ENCODE results near the gene MID1. TPM values are rescaled to one million over a fixed set of nuclear protein-coding genes. Genes with fewer than 3 reads are reported as not detected.

Gene MID1
- polyA plus RNA-seq, 3 donors, result 0.05 to 0.10 TPM; not detected in 1

GRCh38 chrX:10477525-10477924, 142.9 kb downstream of the MID1 start:
- Histone ChIP-seq H3K4me2 (replicated peaks; ENCODE audit: extremely low read depth, low read length, poor library complexity, severe bottlenecking) (no peak overlapping the region), H3K79me2 (ENCODE audit: insufficient read depth, low read length) (no peaks in the 10 kb centered on the region), H4K20me1 (ENCODE audit: insufficient read depth, low read length) (no peaks in the 10 kb centered on the region), H3K4me3 (replicated peaks in 1 of 3; ENCODE audit: low read depth in 2 of 3, low read length in 3 of 3) (no peak overlapping the region), H3K27me3 (ENCODE audit: control insufficient read depth in 2 of 2, insufficient read depth in 2 of 2, low read length in 2 of 2) (no peaks in the 10 kb centered on the region), H2AFZ (ENCODE audit: insufficient read depth, low read depth, low read length, poor library complexity, severe bottlenecking) (no peak overlapping the region), H3K9ac (ENCODE audit: insufficient read depth, low read length, poor library complexity, severe bottlenecking) (no peak overlapping the region), H3K4me1 (ENCODE audit: control insufficient read depth in 1 of 2, insufficient read depth in 2 of 2, low read length in 2 of 2) (no peaks in the 10 kb centered on the region), H3K9me3 (replicated peaks in 1 of 2; ENCODE audit: control insufficient read depth in 1 of 2, insufficient read depth in 1 of 2, low read length in 2 of 2) (no peaks in the 10 kb centered on the region), H3K36me3 (replicated peaks in 1 of 2; ENCODE audit: control insufficient read depth in 1 of 2, insufficient read depth in 2 of 2, low read length in 2 of 2) (no peaks in the 10 kb centered on the region), H3K27ac (ENCODE audit: low read depth in 1 of 2, low read length in 2 of 2) (no peak overlapping the region)
- no CpG with 5 or more reads among the region's 3 CpGs for WGBS (ENCODE audit: insufficient coverage)
- Mint-ChIP-seq H3K4me1 (no peaks in the 10 kb centered on the region), H3K27ac (no peak overlapping the region), H3K4me3 (no peak overlapping the region), H3K27me3 (ENCODE audit: low read depth in 3 of 3) (peaks cover 1 to 2% (median 2%) of the 10 kb centered on the region in 3 donors), H3K9me3 (no peaks in the 10 kb centered on the region), H3K36me3 (no peaks in the 10 kb centered on the region)
- TF ChIP-seq CTCF (IDR thresholded peaks at IDR 0.05), result no peak
- no peak for DNase-seq
- intact Hi-C loops (cut with micrococcal nuclease), result no loop called here

- WGBS (ENCODE audit: insufficient coverage), result no CpG with 5 or more reads among the region's 6 CpGs
- H3K27me3 Mint-ChIP-seq (ENCODE audit: low read depth in 3 of 3), result no peaks in the 10 kb centered on the region
- Histone ChIP-seq H3K27me3 (ENCODE audit: control insufficient read depth in 2 of 2, insufficient read depth in 2 of 2, low read length in 2 of 2) (no peaks in the 10 kb centered on the region), H2AFZ (ENCODE audit: insufficient read depth, low read depth, low read length, poor library complexity, severe bottlenecking) (no peak overlapping the region), H3K9ac (ENCODE audit: insufficient read depth, low read length, poor library complexity, severe bottlenecking) (no peak overlapping the region), H3K36me3 (replicated peaks in 1 of 2; ENCODE audit: control insufficient read depth in 1 of 2, insufficient read depth in 2 of 2, low read length in 2 of 2) (no peaks in the 10 kb centered on the region), H3K4me2 (replicated peaks; ENCODE audit: extremely low read depth, low read length, poor library complexity, severe bottlenecking) (no peak overlapping the region), H3K27ac (ENCODE audit: low read depth in 1 of 2, low read length in 2 of 2) (no peak overlapping the region), H4K20me1 (ENCODE audit: insufficient read depth, low read length) (no peaks in the 10 kb centered on the region), H3K79me2 (ENCODE audit: insufficient read depth, low read length) (no peaks in the 10 kb centered on the region), H3K9me3 (replicated peaks in 1 of 2; ENCODE audit: control insufficient read depth in 1 of 2, insufficient read depth in 1 of 2, low read length in 2 of 2) (no peaks in the 10 kb centered on the region), H3K4me3 (replicated peaks in 1 of 3; ENCODE audit: low read depth in 2 of 3, low read length in 3 of 3) (no peak overlapping the region), H3K4me1 (ENCODE audit: control insufficient read depth in 1 of 2, insufficient read depth in 2 of 2, low read length in 2 of 2) (no peaks in the 10 kb centered on the region)
- no peak overlapping the region for H3K4me3 Mint-ChIP-seq
- no peak for DNase-seq
- no peak for TF ChIP-seq CTCF (IDR thresholded peaks at IDR 0.05)
- H3K27ac Mint-ChIP-seq, result no peak overlapping the region
- intact Hi-C loops (cut with micrococcal nuclease), result no loop called here
- H3K36me3 Mint-ChIP-seq, result no peaks in the 10 kb centered on the region
- no peaks in the 10 kb centered on the region for H3K9me3 Mint-ChIP-seq
- no peaks in the 10 kb centered on the region for H3K4me1 Mint-ChIP-seq
Observed at GRCh38 chrX:10474913-10475568, 145.3 kb downstream of the MID1 start.
